WTC11 (cell line): ENCODE data around the gene ZDBF2.

Experiments used
- ATF2 ChIP-seq: sonication (generic); formaldehyde crosslinking; IDR thresholded peaks from 2 replicates; pipeline ENCODE4 v1.8.1; 2022; ENCODE audit warnings: low read depth, missing genetic modification reagents, borderline replicate concordance
- CBFB ChIP-seq: sonication (generic); formaldehyde crosslinking; IDR thresholded peaks from 2 replicates; pipeline ENCODE4 v1.8.1; 2022; ENCODE audit warnings: mild to moderate bottlenecking, low read depth, missing genetic modification reagents
- CREB1 ChIP-seq: sonication (generic); formaldehyde crosslinking; IDR thresholded peaks from 2 replicates; pipeline ENCODE4 v1.8.0; 2023; ENCODE audit warnings: mild to moderate bottlenecking, missing genetic modification reagents
- CTCF ChIP-seq: fragments of 200-600 bp; IDR thresholded peaks from 2 replicates; pipeline ENCODE4 v1.8.0; 2022; ENCODE audit warnings: antibody characterized with exemption
- ELF4 ChIP-seq: sonication (generic); formaldehyde crosslinking; IDR thresholded peaks from 2 replicates; pipeline ENCODE4 v1.8.1; 2022; ENCODE audit warnings: low read depth, mild to moderate bottlenecking, moderate library complexity, missing genetic modification reagents
- ETV6 ChIP-seq: sonication (generic); formaldehyde crosslinking; IDR thresholded peaks from 2 replicates; pipeline ENCODE4 v1.8.1; 2022; ENCODE audit warnings: mild to moderate bottlenecking, missing genetic modification reagents
- FOXP1 ChIP-seq: sonication (generic); formaldehyde crosslinking; IDR thresholded peaks from 2 replicates; pipeline ENCODE4 v1.8.0; 2022; ENCODE audit warnings: missing genetic modification reagents, mild to moderate bottlenecking, moderate library complexity, borderline replicate concordance
- KAT7 ChIP-seq: sonication (generic); formaldehyde crosslinking; IDR thresholded peaks from 2 replicates; pipeline ENCODE4 v1.8.1; 2023; ENCODE audit warnings: missing genetic modification reagents, mild to moderate bottlenecking, borderline replicate concordance
- NR1H2 ChIP-seq: sonication (generic); formaldehyde crosslinking; IDR thresholded peaks from 2 replicates; pipeline ENCODE4 v1.9.0; 2021; ENCODE audit warnings: mild to moderate bottlenecking, moderate library complexity, missing genetic modification reagents
- NR2C2 ChIP-seq: sonication (generic); formaldehyde crosslinking; IDR thresholded peaks from 2 replicates; pipeline ENCODE4 v1.8.0; 2022; ENCODE audit warnings: mild to moderate bottlenecking, missing genetic modification reagents
- TP53 ChIP-seq: sonication (generic); formaldehyde crosslinking; IDR thresholded peaks from 2 replicates; pipeline ENCODE4 v1.8.1; 2023; ENCODE audit warnings: mild to moderate bottlenecking, missing genetic modification reagents
- ZNF232 ChIP-seq: sonication (generic); formaldehyde crosslinking; IDR thresholded peaks from 2 replicates; pipeline ENCODE4 v1.8.0; 2022; ENCODE audit warnings: mild to moderate bottlenecking, missing genetic modification reagents
- TF ChIP-seq, protein P1 (sequence below): sonication (generic); formaldehyde crosslinking; IDR thresholded peaks from 2 replicates; pipeline ENCODE4 v1.8.0; 2022; ENCODE audit warnings: mild to moderate bottlenecking, missing genetic modification reagents

GRCh38 chr2:206231669-206232286 lies 42.7 kb upstream of the ZDBF2 start:
- TF ChIP-seq CBFB (no peak), FOXP1 (no peak), KAT7 (CRISPR knock-in tag) (no peak), ATF2 (CRISPR knock-in tag) (no peak), CTCF (no peak), ZNF232 (no peak), ETV6 (CRISPR knock-in tag) (no peak), NR1H2 (no peak), CREB1 (CRISPR knock-in tag) (no peak), ELF4 (CRISPR knock-in tag) (no peak), NR2C2 (CRISPR knock-in tag) (no peak), TP53 (CRISPR knock-in tag) (no peak)
- TF ChIP-seq, protein P1, sequence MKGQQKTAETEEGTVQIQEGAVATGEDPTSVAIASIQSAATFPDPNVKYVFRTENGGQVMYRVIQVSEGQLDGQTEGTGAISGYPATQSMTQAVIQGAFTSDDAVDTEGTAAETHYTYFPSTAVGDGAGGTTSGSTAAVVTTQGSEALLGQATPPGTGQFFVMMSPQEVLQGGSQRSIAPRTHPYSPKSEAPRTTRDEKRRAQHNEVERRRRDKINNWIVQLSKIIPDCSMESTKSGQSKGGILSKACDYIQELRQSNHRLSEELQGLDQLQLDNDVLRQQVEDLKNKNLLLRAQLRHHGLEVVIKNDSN (CRISPR knock-in tag), result no peak
